GM12891 (cell line): ENCODE measurements around the gene RPS8.

Experiments
- DNase-seq: peaks from one replicate; pipeline ENCODE4 v3.0.0; 2011; ENCODE audit warnings: low spot score; ENCODE audit not compliant: insufficient read length
- FAIRE-seq: peaks from 2 replicates; lab custom pipeline; 2011; peaks lifted over from hg19 to GRCh38; lab: Jason Lieb, UNC
- PAX5 ChIP-seq: IDR thresholded peaks from 2 replicates; pipeline ENCODE4 v1.6.1; 2011; ENCODE audit warnings: low read length, moderate library complexity, mild to moderate bottlenecking; ENCODE audit not compliant: insufficient read depth, severe bottlenecking
- POLR2A ChIP-seq: IDR thresholded peaks from 2 replicates; pipeline ENCODE4 v1.6.1; 2011; ENCODE audit warnings: low read depth, low read length, control low read depth
- POLR2AphosphoS5 ChIP-seq: IDR thresholded peaks from 2 replicates; pipeline ENCODE4 v1.6.1; 2011; ENCODE audit warnings: low read depth, low read length, control low read depth
- POU2F2 ChIP-seq: IDR thresholded peaks from 2 replicates; pipeline ENCODE4 v1.6.1; 2011; ENCODE audit warnings: low read depth, mild to moderate bottlenecking, control low read depth, low read length, moderate library complexity
- SPI1 ChIP-seq: IDR thresholded peaks from 2 replicates; pipeline ENCODE4 v1.6.1; 2011; ENCODE audit warnings: low read depth, low read length, control low read depth
- TAF1 ChIP-seq: IDR thresholded peaks from 2 replicates; pipeline ENCODE4 v1.6.1; 2011; ENCODE audit warnings: low read depth, low read length, control low read depth

Gene RPS8

DNA sequence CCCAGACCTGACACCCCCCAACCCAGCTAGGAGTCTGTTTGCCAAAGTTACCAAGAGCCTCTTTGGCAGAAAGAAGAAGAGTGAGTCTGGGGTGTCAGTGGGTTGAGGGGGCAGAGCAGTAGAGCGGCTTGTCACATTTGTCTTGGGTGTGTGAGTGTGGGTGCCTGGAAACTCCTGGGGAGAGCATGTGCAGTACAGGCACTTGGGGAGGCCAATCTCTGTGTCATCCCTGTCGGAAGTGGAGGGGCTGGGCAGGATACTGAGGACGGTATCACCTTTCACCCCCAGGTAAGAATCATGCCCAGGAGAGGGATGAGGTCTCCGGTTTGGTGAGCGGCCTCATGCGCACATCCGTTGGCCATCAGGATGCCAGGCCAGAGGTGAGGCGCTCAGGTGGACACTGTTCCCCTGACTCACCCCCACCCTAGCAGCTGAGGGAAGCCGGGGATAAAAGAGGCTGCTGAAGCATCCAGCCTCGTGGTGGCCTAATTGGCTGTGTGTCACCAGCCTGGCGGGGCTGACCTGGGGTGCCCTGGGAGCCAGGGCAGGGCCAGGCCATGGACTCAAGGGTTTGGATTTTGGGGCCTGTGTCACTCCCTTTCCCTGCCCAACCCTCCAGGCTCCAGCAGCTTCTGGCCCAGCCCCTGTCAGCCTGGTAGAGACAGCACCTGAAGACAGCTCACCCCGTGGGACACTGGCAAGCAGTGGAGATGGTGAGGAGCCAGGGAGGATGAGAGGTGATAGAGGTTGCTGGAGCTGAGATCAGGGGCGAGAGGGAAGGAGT is 28.2 kb downstream of the RPS8 start:
- no peak for TF ChIP-seq PAX5
- no peak for TF ChIP-seq POLR2A
- TF ChIP-seq TAF1: no peak
- TF ChIP-seq POU2F2: no peak
- TF ChIP-seq POLR2AphosphoS5: no peak
- TF ChIP-seq SPI1: no peak
- DNase-seq (no peak), FAIRE-seq (no peak)

DNA sequence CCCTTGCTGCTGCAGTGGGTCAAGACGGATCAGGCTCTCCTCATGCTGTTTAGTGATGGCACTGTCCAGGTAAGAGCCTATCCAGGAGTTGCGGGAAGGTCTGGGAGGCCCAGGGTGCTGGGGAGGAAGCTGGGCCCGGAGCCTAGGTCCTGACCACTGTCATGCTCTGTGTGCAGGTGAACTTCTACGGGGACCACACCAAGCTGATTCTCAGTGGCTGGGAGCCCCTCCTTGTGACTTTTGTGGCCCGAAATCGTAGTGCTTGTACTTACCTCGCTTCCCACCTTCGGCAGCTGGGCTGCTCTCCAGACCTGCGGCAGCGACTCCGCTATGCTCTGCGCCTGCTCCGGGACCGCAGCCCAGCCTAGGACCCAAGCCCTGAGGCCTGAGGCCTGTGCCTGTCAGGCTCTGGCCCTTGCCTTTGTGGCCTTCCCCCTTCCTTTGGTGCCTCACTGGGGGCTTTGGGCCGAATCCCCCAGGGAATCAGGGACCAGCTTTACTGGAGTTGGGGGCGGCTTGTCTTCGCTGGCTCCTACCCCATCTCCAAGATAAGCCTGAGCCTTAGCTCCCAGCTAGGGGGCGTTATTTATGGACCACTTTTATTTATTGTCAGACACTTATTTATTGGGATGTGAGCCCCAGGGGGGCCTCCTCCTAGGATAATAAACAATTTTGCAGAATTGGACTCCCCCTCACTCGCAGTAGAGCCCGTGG is 30.1 kb downstream of the RPS8 start:
- no peak for FAIRE-seq

DNA sequence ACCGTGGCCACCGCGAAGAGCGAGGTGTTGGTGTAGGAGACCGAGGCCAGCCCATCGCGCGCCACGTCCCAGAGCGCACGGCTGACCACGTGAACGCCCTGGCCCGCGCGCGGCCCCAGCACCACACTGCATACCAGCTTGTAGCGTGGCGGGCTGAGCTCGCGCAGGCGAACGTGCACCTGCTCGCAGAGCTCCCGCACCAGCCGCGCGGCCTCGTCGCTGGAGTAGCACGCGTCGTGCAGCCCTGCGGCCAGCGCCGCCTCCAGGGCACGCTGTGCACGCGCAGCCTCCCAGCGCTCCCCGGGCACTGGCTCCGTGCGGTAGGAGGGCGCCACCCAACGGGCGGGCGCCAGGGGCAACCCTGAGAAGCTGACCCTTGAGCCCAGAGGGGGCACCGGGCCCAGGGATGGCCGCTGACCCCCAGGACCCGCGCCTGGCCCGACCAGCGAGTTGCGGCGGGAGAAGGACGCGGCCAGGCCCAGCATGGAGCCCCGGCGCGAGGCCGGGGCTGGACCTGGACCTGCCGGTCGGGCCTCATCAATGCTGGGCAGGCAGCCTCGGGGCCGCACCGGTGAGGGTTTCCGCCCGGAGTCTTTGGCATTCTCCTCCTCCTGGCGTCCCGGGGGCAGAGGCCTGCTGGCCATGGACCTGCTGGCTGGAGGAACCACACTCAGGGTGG is 30.8 kb downstream of the RPS8 start:
- FAIRE-seq (no peak), DNase-seq (no peak)
- TF ChIP-seq TAF1 (no peak), POLR2A (no peak), POU2F2 (no peak), POLR2AphosphoS5 (no peak), PAX5 (no peak), SPI1 (no peak)

More for the DNA sequence above, 30.1 kb downstream of the RPS8 start:
- DNase-seq: no peak
- TF ChIP-seq POLR2A (0 out of 2 replicates have a peak, but pooled peaks have one; percentile 33), POU2F2 (no peak)

DNA sequence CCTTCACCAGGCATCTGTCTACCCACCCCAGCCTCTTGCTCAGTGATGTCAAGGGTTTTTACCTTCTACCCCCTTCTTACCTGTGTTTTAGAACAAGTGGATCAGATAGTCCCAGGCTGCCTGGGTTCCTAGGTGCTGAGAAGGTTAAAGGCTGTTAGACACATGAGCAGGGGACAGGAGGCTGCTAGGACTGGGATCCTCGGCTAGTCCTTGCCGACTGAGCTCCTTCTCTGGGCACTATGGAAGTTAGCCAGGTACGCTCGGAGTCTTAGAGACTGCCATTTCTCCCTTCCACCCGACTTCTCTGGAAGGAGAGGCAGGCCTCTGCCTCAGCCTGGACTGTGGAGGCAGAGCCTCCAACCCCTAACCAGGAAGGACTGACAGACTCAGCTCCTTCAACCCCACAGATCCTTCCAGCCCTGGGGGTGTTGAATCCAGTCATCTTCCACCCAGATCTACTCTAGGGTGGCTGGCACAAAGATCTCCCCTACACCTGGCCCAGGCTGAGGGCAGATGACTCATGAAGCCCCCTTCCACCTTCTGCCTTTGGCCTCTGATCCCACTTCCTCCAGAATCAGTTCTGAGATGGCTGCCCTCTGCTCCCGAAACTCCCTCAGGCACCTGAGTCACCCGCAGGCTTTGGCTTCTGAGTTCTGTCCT is 31.5 kb downstream of the RPS8 start, which contains the start of gene DYNLT4:
Gene DYNLT4, minus strand, starts transcription at position 648 of the 660 bp plus-strand sequence. CDS start 683 bp downstream, outside the sequence.
- peak; percentile 16 for FAIRE-seq
- TF ChIP-seq PAX5 (no peak), SPI1 (peak; percentile 59; the same call in 1 of the 2 replicates)
- DNase-seq: no peak

DNA sequence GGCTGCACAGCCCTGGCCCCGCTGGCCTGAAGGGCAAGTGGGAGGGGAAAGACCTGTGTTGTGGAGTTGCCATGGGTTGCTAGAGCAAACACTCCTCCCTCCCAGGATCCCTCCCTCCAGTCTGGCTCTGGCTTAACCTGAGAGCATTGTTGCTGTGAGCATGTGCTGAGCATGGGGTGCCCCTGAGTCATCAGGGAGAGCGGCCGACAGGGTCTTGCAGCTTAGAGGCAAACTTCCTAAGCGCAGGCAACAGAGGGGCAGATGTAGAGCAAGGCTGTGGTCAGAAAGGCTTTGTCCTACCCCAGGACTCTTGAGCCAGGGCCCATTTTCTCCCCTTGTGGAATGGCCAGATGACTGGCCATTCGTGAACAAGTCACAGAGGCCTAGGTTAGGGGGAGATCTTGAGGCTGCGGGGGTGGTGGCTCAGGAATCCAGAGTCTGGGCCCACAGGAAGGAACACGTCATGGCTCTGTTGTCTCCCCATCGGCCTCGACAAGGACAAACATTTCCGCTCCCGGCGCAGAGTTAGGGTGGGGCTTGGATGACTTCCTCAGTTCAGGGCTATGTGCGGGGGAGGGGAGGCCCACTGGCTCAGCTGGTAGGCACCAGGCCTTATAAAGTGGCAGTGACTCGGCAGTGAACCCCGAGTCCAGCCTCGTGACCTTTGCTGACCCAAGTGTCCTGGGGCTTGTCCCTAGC is 32.2 kb downstream of the RPS8 start:
- peak; percentile 91 for FAIRE-seq

DNA sequence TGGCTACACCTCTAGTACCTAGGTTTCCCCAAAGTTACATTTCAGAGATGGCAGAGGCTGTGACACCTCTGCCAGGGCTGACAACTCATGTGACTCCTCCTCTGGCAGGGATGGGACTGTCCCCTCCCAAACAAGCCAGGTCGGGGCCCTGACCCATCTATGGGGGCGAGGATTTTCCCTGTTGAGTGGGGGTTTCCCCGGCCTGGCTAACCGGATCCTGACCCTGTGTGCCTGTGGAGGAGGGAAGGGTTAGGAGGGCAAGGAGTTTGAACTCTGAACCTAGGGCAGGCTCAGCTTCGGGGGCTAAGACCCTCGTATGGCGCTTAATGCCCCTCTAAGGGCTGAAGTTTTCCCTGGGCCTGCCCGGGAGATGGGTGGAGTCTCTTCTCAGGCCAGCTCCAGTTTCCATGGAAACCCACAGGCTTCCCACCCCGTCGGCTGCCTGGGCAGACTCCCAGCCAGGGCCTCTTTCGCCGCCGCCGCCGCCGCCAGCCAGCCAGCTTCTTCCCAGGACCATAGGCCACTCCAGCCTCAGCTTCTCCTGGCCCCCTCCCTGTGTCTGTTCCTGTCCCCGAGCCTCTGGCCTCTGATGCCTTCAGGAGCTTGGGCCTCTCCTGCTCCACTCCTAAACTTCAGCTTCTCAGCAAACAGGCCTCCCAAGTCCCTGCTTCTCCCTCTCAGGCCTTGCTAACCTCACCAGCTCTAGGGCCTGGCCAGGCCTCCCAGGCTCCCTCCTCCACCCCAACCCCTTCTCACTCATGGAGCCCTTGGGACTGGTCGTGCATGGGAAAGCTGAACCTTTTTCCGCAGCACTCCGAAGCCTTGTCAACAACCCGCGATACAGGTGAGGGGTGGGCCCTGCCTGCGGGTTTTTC is 33.0 kb downstream of the RPS8 start, which contains the start of gene BTBD19:
Gene BTBD19, plus strand, starts transcription at position 461 of the 875 bp plus-strand sequence. Its CDS starts 298 bp downstream, at position 759.
- FAIRE-seq (no peak), DNase-seq (no peak)
- no peak for TF ChIP-seq SPI1
- 0 out of 2 replicates have a peak, but pooled peaks have one; percentile 31 for TF ChIP-seq TAF1
- peak; percentile 0; the same call in 1 of the 2 replicates for TF ChIP-seq POLR2AphosphoS5
- TF ChIP-seq PAX5: no peak
- TF ChIP-seq POLR2A: no peak
- peak; percentile 74 for TF ChIP-seq POU2F2

More for the DNA sequence above, 32.2 kb downstream of the RPS8 start:
- no peak for DNase-seq
- TF ChIP-seq POLR2AphosphoS5 (peak; percentile 76), POU2F2 (no peak), TAF1 (no peak), SPI1 (peak; percentile 58), PAX5 (no peak), POLR2A (peak; percentile 67; the same call in 1 of the 2 replicates)

DNA sequence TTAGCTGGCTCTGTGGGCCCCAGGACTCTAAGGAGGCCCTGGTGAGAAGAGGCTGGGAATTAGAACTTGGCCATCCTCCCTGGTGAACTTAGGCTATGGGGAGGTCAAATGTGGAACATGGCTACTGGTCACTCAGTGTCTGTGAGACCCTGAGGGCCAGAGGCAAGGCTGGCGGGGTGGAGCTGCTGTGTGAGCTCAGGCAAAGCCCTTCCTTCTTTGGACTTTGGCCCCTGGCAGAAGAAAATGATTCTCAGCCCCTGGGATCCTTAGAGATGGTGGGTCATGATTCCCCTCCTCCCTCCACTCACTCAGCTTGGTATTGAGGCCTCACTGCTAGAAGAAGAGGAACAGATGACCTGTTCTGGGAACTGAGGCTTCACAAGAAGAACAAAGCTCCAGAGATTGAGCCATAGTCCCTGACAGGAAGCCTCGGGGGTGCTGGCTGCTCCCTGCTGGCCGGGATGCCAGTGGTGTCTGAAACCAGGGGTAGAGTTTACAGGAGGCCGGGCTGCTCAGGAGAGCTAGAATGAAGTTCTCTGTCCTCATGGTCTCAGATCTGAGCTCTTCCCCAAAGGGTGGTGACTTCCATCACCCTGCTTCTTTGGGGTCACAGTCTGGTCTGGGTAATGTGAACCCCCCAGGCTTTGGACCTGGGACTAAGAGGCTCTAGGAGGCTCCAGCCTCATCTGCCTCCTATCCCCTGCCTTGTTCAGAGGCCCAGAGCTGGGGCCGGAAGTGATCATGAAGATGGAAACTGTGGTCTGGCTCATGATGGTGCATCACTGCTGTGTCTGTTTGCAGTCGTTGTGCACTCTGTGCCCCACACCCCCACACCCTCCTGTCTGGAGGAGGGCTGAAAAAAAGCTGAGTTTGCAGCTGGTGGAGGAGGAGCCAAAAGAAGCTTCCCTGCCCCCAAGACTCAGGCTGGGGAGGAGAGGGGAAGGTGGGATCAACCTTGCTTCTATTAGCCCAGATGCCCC is 33.9 kb downstream of the RPS8 start:
- FAIRE-seq (peak; percentile 96), DNase-seq (peak; percentile 73)
- TF ChIP-seq POLR2AphosphoS5: peak; percentile 75; the same call in 1 of the 2 replicates
- no peak for TF ChIP-seq PAX5
- TF ChIP-seq TAF1: peak; percentile 66; the same call in 1 of the 2 replicates
- TF ChIP-seq POU2F2: peak; percentile 39; the same call in 1 of the 2 replicates
- TF ChIP-seq SPI1: peak; percentile 29
- peak; percentile 79 for TF ChIP-seq POLR2A
